Inferior parietal cortex (tissue), 1 donor: ENCODE measurements around the gene AK2.
A peak's percentile ranks its signal among the peaks of the same experiment; 100 is the strongest.
"Not testable (repeated sequence)": the region's sequence is repeated elsewhere in the genome, so short reads cannot be mapped to it uniquely, and the experiment has no call there.

ENCODE experiments used
- DNase-seq: peaks from one replicate; pipeline ENCODE4 v3.0.0-alpha.2; 2016; ENCODE audit errors: extremely low spot score

Gene AK2

GRCh38 chr1:33036526-33037503 lies at the start of gene AK2:
AK2 (minus strand) TSS chr1:33036883; CDS start chr1:33036828, 55 bp downstream.
- DNase-seq: peak; percentile 98

- peak; percentile 93 for DNase-seq
Measured at GRCh38 chr1:33086384-33086850, 49.7 kb upstream of the AK2 start.

- no peak for DNase-seq
Measured at GRCh38 chr1:33085332-33085731, 48.6 kb upstream of the AK2 start.

- DNase-seq: peak; percentile 34
Measured at GRCh38 chr1:33082575-33083108, 46.0 kb upstream of the AK2 start.

- DNase-seq: peak; percentile 29
Measured at GRCh38 chr1:33081554-33082305, 45.0 kb upstream of the AK2 start.

- peak; percentile 96 for DNase-seq
Measured at GRCh38 chr1:33080885-33081553, 44.3 kb upstream of the AK2 start, which contains the start of gene AZIN2. AZIN2 (plus strand) TSS chr1:33081153; CDS start chr1:33082250, 1,097 bp downstream.

GRCh38 chr1:33080373-33080772 lies 43.7 kb upstream of the AK2 start:
- no peak for DNase-seq

GRCh38 chr1:33078030-33078591 lies 41.4 kb upstream of the AK2 start:
- no peak for DNase-seq

GRCh38 chr1:33074193-33074945 lies 37.7 kb upstream of the AK2 start:
- peak; percentile 80 for DNase-seq

- no peak for DNase-seq
Measured at GRCh38 chr1:33072707-33073106, 36.0 kb upstream of the AK2 start.

GRCh38 chr1:33070628-33071027 lies 33.9 kb upstream of the AK2 start:
- no peak for DNase-seq

- not testable (repeated sequence) for DNase-seq
Measured at GRCh38 chr1:33068108-33068507, 31.4 kb upstream of the AK2 start.

GRCh38 chr1:33066477-33066876 lies 29.8 kb upstream of the AK2 start:
- DNase-seq: not testable (repeated sequence)

GRCh38 chr1:33065301-33065700 lies 28.6 kb upstream of the AK2 start:
- no peak for DNase-seq

- not testable (repeated sequence) for DNase-seq
Measured at GRCh38 chr1:33064284-33064683, 27.6 kb upstream of the AK2 start.

GRCh38 chr1:33061834-33062233 lies 25.2 kb upstream of the AK2 start:
- no peak for DNase-seq

GRCh38 chr1:33060579-33061083 lies 23.9 kb upstream of the AK2 start:
- DNase-seq: no peak

- DNase-seq: no peak
Measured at GRCh38 chr1:33057095-33057494, 20.4 kb upstream of the AK2 start.

- no peak for DNase-seq
Measured at GRCh38 chr1:33056426-33056825, 19.7 kb upstream of the AK2 start.
